HG02623 (cell line): ENCODE results near the gene NPIPB9.

Experiments used
- ATAC-seq: cut with Tn5 transposase; IDR thresholded peaks from one replicate; pipeline ENCODE4 v1.9.1; 2021; ENCODE audit warnings: moderate library complexity; ENCODE audit not compliant: unreplicated experiment

The NPIPB9 gene

DNA sequence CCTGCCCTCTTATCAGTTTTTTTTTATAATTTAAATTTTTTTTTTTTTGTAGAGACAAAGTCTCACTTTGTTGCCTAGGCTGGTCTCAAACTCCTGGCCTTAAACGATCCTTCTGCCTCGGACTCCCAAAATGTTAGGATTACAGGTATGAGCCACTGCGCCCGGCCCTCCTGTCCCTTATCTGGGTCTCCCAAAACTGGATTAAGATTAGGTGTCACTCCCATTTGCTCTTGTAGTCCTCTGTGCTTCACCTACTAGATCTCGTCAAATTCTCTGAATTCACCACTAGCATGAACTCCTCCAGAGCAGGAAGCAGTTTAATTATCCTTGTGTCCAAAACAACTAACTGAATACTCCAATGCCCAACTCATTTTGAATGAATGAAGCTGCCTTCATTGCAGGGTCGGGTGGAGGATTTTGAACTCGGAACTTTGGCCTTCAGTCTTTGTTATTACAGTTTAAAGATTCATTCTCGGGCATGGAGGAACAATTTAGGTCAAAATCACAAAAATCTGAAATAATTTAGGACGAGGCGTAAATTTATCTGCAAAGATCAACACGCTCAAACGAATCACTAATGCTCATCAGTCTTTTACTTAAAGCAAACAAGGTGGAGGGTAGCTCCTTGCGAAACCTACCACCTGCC lies 70.4 kb downstream of the NPIPB9 start:
- ATAC-seq, result no peak
